GM23248 (cell line): ENCODE results near the gene PHRF1.

Experiments
- EZH2 ChIP-seq: fragments of 200-600 bp; sonication (generic); IDR thresholded peaks from 2 replicates; pipeline ENCODE4 v1.6.1; 2018; ENCODE audit warnings: antibody characterized with exemption, mild to moderate bottlenecking; ENCODE audit not compliant: insufficient read depth, poor library complexity, severe bottlenecking
- EZH2phosphoT487 ChIP-seq: fragments of 200-600 bp; sonication (generic); IDR thresholded peaks from 2 replicates; pipeline ENCODE4 v1.6.1; 2018; ENCODE audit warnings: antibody characterized with exemption, moderate library complexity, mild to moderate bottlenecking, low read depth; ENCODE audit not compliant: insufficient read depth

DNA sequence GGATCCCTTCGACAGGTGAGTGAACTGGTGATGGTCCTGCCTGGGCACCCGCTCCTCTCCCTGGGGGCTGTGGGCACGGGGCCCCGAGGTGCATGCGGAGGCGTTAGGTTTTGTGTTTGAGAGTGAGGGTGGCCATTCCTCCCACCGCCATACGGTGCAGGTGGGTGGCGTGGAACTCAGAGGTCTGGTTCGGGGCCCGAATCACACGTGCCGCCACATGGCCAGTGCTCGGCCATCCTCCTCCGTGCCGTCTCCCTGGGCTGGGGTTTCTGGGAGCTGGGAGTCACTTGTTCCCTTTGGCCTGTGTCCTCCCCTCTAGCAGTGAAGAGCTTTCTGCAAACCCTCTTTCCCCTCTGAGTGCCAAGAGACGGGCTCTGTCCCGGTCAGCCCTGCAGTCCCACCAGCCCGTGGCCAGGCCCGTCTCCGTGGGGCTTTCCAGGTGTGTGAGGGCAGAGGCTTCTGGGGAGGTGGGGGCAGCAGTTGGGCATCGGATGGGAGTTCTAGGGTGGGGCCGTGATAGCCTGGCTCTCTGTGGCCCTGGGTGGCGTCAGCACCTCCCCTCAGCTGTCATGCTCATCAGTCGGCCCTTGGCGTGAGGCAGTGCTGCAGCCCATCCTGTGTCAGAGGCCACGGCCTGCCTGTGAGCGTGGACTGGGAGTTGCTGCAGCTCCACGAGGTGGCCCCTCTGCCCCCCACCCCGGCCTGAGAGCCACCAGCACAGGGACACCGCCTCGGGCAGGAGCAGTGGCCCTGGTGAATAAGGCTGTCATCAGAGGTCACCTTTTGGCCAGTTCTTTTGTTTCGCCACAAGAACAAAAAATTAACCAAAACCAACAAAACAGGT lies 29.2 kb downstream of the PHRF1 start:
- TF ChIP-seq EZH2 (no peak), EZH2phosphoT487 (no peak)
